Natural killer cell (primary cell): Measurements from ENCODE around the gene TIGD3. TPM values are rescaled to one million over a fixed set of nuclear protein-coding genes. Genes with fewer than 3 reads are reported as not detected.

ENCODE experiments used
- ATAC-seq, 3 donors: fragments of 150-1000 bp in 2 of 3; fragments of 200-7000 bp in 1 of 3; cut with Tn5 transposase; 1 replicate in 1 of 3; 2 replicates in 2 of 3; pipeline ENCODE4 v1.10.0; 2021; ENCODE audit warnings: mild to moderate bottlenecking in 2 of 3, moderate library complexity in 2 of 3
- DNase-seq, 2 donors: peaks; one replicate each; pipeline versions ENCODE4 v3.0.0 to v3.0.0-alpha.2; 2013 to 2021; ENCODE audit warnings: mixed read lengths in 1 of 2
- H3K27ac ChIP-seq: one replicate; pipeline ENCODE4 v1.5.1; 2013; ENCODE audit warnings: mild to moderate bottlenecking, low read length
- H3K27me3 ChIP-seq: one replicate; pipeline ENCODE4 v1.6.1; 2013; ENCODE audit warnings: low read length; ENCODE audit not compliant: control insufficient read depth, insufficient read depth
- H3K36me3 ChIP-seq: one replicate; pipeline ENCODE4 v1.6.1; 2013; ENCODE audit warnings: low read length; ENCODE audit not compliant: control insufficient read depth, insufficient read depth
- H3K4me1 ChIP-seq: one replicate; pipeline ENCODE4 v1.6.1; 2013; ENCODE audit warnings: low read length; ENCODE audit not compliant: control insufficient read depth, insufficient read depth
- H3K4me3 ChIP-seq: one replicate; pipeline ENCODE4 v1.5.1; 2013; ENCODE audit warnings: low read length
- H3K9me3 ChIP-seq: one replicate; pipeline ENCODE4 v1.6.1; 2013; ENCODE audit warnings: low read length; ENCODE audit not compliant: control insufficient read depth, insufficient read depth
- H3K27ac Mint-ChIP-seq, 2 donors: one replicate each; pipeline ENCODE4 v1.8.0; 2022; ENCODE audit warnings: mild to moderate bottlenecking in 2 of 2, mixed read lengths in 2 of 2, moderate library complexity in 1 of 2
- H3K27me3 Mint-ChIP-seq, 2 donors: one replicate each; pipeline ENCODE4 v1.8.0; 2022; ENCODE audit warnings: low read depth in 2 of 2, mixed read lengths in 2 of 2
- H3K36me3 Mint-ChIP-seq: one replicate; pipeline ENCODE4 v1.8.0; 2022; ENCODE audit warnings: mixed read lengths
- H3K4me1 Mint-ChIP-seq, 2 donors: one replicate each; pipeline ENCODE4 v1.8.0; 2022; ENCODE audit warnings: mixed read lengths in 2 of 2
- H3K4me3 Mint-ChIP-seq: one replicate; pipeline ENCODE4 v1.8.0; 2022; ENCODE audit warnings: mild to moderate bottlenecking, moderate library complexity, mixed read lengths
- H3K9me3 Mint-ChIP-seq, 2 donors: one replicate each; pipeline ENCODE4 v1.8.0; 2022; ENCODE audit warnings: mixed read lengths in 2 of 2
- WGBS: methylation state at CpG from one replicate; pipeline ENCODE4 v1.1.7; 2013; ENCODE audit warnings: missing lambda C conversion rate; ENCODE audit not compliant: insufficient coverage; 5-methylcytosine and 5-hydroxymethylcytosine counted together
- intact Hi-C: fragments of 100-400 bp; cut with micrococcal nuclease; formaldehyde crosslinking; loops from one replicate; pipeline ENCODE4 v1.14.2; 2022
- total RNA-seq, 4 donors: library from RNA; stranded (reverse); fragments of 120-200 nt in 1 of 4; gene quantifications; one replicate each; pipeline versions ENCODE4 v1.2.3 to v1.2.4, GENCODE V29; 2013 to 2022
- TF ChIP-seq, protein P1 (sequence below): fragments of 200-600 bp; IDR thresholded peaks from one replicate; pipeline ENCODE4 v1.8.0; 2022; ENCODE audit warnings: antibody characterized with exemption

TIGD3 gene
- total RNA-seq, 3 donors from 2014 or later (not counting 1 experiment from before 2014, with no cell fraction given): 0.70 to 2.2 (median 1.2) TPM

DNA sequence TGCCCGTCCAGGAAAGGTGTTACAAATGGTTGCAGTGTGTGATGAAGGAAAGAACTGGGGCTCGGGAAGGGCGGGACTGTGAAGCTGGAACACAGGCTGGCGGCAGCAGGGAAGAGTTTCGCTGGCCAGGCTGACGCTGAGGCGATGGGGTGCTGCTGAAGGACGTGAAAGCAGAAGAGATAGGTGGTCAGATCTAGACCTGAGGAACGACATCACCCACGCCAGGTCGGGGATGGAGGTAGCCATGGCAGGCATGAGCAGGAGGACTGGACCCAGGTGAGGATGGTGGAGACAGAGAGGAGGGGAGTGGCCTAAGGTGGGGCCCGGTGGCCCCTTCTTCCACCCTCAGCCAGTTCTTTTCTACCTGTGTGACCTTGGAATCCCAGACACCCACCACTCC lies 30.7 kb upstream of the TIGD3 start:
- DNase-seq (no peak), ATAC-seq (no peak)
- Histone ChIP-seq H3K4me3 (no peak overlapping the region), H3K27me3 (no peaks in the 10 kb centered on the region), H3K4me1 (no peaks in the 10 kb centered on the region), H3K27ac (no peak overlapping the region), H3K9me3 (no peaks in the 10 kb centered on the region), H3K36me3 (no peaks in the 10 kb centered on the region)
- Mint-ChIP-seq H3K9me3 (no peaks in the 10 kb centered on the region), H3K27ac (no peak overlapping the region), H3K4me3 (no peak overlapping the region), H3K36me3 (no peaks in the 10 kb centered on the region), H3K27me3 (no peaks in the 10 kb centered on the region), H3K4me1 (no peaks in the 10 kb centered on the region)
- intact Hi-C loops: no loop called here
- TF ChIP-seq, protein P1, sequence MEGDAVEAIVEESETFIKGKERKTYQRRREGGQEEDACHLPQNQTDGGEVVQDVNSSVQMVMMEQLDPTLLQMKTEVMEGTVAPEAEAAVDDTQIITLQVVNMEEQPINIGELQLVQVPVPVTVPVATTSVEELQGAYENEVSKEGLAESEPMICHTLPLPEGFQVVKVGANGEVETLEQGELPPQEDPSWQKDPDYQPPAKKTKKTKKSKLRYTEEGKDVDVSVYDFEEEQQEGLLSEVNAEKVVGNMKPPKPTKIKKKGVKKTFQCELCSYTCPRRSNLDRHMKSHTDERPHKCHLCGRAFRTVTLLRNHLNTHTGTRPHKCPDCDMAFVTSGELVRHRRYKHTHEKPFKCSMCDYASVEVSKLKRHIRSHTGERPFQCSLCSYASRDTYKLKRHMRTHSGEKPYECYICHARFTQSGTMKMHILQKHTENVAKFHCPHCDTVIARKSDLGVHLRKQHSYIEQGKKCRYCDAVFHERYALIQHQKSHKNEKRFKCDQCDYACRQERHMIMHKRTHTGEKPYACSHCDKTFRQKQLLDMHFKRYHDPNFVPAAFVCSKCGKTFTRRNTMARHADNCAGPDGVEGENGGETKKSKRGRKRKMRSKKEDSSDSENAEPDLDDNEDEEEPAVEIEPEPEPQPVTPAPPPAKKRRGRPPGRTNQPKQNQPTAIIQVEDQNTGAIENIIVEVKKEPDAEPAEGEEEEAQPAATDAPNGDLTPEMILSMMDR: no peak
- 87% methylated on average over 11 of the region's 12 CpGs for WGBS

DNA sequence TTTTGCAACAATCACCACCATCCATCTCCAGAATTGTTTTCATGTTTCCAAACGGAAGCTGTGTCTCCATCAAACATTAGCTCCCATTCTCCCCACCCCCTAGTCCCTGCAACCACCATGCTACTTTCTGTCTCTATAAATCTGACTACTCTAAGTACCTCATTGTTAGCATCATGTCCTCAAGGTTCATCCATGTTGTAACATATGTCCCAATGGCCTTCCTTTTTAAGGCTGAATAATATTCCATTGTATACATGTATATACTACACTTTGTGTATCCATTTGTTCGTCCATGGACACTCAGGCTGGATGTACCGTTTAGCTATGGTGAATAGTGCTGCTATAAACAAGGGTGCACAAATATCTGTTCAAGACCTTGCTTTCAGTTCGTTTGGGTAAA lies 29.1 kb upstream of the TIGD3 start:
- TF ChIP-seq, protein P1: no peak
- Histone ChIP-seq H3K27me3 (no peaks in the 10 kb centered on the region), H3K4me3 (no peak overlapping the region), H3K9me3 (no peaks in the 10 kb centered on the region), H3K27ac (no peak overlapping the region), H3K36me3 (no peaks in the 10 kb centered on the region), H3K4me1 (no peaks in the 10 kb centered on the region)
- peaks cover 5% of the 10 kb centered on the region in 2 donors for H3K4me1 Mint-ChIP-seq
- no peaks in the 10 kb centered on the region for H3K36me3 Mint-ChIP-seq
- 90% methylated on average over 4 of the region's 4 CpGs for WGBS
- ATAC-seq (no peak), DNase-seq (no peak)
- intact Hi-C loops: no loop called here
- H3K9me3 Mint-ChIP-seq: no peaks in the 10 kb centered on the region
- no peak overlapping the region for H3K4me3 Mint-ChIP-seq
- H3K27ac Mint-ChIP-seq: no peak overlapping the region
- no peaks in the 10 kb centered on the region for H3K27me3 Mint-ChIP-seq

DNA sequence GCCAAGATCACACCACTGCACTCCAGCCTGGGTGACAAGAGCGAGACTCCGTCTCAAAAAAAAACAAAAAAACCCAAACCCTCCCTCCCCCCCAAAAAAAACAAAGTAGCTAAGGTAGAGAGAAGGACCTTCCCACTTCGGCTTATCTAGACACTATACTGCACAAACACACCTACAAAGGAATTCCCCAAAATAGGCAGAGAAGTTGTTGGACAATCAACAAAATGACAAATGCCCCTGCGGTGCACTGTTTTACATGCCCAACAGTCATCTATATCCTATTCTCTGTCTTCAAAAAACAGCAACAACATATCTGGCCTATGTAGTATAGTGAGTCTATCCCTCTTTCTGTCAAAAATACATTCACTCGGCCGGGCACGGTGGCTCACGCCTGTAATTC lies 27.5 kb upstream of the TIGD3 start:
- WGBS: 94% methylated on average over 8 of the region's 8 CpGs
- TF ChIP-seq, protein P1: no peak
- H3K9me3 ChIP-seq: no peaks in the 10 kb centered on the region
- H3K27me3 Mint-ChIP-seq: no peaks in the 10 kb centered on the region
- H3K4me3 ChIP-seq: no peak overlapping the region
- intact Hi-C loops: no loop called here
- no peak overlapping the region for H3K27ac Mint-ChIP-seq
- no peaks in the 10 kb centered on the region for H3K36me3 Mint-ChIP-seq
- no peak for ATAC-seq
- H3K4me3 Mint-ChIP-seq: no peak overlapping the region
- no peaks in the 10 kb centered on the region for H3K4me1 ChIP-seq
- H3K9me3 Mint-ChIP-seq: no peaks in the 10 kb centered on the region
- H3K36me3 ChIP-seq: no peaks in the 10 kb centered on the region
- H3K4me1 Mint-ChIP-seq: peaks cover 5% of the 10 kb centered on the region in 2 donors
- H3K27me3 ChIP-seq: no peaks in the 10 kb centered on the region
- H3K27ac ChIP-seq: no peak overlapping the region
- no peak for DNase-seq

DNA sequence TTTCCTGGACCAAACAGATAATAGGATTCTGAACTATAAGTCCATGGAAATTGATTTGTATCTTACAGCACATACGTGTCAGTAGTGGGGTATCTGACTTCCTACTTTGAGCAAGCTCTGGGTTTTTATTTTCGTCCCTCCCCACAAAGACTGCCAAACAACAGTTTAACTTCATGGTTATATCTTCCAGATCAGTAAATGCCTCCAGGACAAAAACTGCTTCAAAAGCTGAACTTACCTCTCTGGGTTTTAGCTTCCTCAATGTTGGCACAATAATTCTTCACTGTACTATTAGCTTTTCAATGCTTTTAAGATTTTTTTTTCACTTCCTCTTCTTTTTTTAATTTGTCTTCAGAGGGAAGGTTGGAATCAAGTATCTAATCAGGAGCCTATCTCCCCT lies 25.1 kb upstream of the TIGD3 start:
- TF ChIP-seq, protein P1: no peak
- H3K4me3 ChIP-seq: no peak overlapping the region
- H3K36me3 Mint-ChIP-seq: no peaks in the 10 kb centered on the region
- no peak for ATAC-seq
- H3K27ac Mint-ChIP-seq: peak overlapping the region; percentile 38 to 69
- intact Hi-C loops: no loop called here
- 49% methylated on average over 2 of the region's 2 CpGs for WGBS
- no peak overlapping the region for H3K4me3 Mint-ChIP-seq
- H3K36me3 ChIP-seq: no peaks in the 10 kb centered on the region
- no peaks in the 10 kb centered on the region for H3K27me3 ChIP-seq
- H3K9me3 Mint-ChIP-seq: no peaks in the 10 kb centered on the region
- H3K27me3 Mint-ChIP-seq: no peaks in the 10 kb centered on the region
- DNase-seq: no peak
- no peak overlapping the region for H3K27ac ChIP-seq
- H3K9me3 ChIP-seq: no peaks in the 10 kb centered on the region
- H3K4me1 Mint-ChIP-seq: peaks cover 13 to 14% of the 10 kb centered on the region in 2 donors
- peaks cover 3% of the 10 kb centered on the region for H3K4me1 ChIP-seq
